MM.1S (cell line): ENCODE results near the gene RBM43.

Experiments
- EZH2 ChIP-seq: fragments of 300-600 bp; sonication (generic); optimal IDR thresholded peaks from 2 replicates; pipeline ENCODE3; 2017; ENCODE audit warnings: low read depth, mild to moderate bottlenecking, antibody characterized with exemption, low read length, mixed read lengths
- EZH2phosphoT487 ChIP-seq: fragments of 300-600 bp; sonication (generic); IDR thresholded peaks from 2 replicates; pipeline ENCODE4 v1.6.1; 2018; ENCODE audit warnings: antibody characterized with exemption, low read length
- TF ChIP-seq, protein P1 (sequence below): fragments of 300-600 bp; sonication (generic); IDR thresholded peaks from 2 replicates; pipeline ENCODE4 v1.5.1; 2016; ENCODE audit warnings: antibody characterized with exemption, low read length, mixed read lengths

DNA sequence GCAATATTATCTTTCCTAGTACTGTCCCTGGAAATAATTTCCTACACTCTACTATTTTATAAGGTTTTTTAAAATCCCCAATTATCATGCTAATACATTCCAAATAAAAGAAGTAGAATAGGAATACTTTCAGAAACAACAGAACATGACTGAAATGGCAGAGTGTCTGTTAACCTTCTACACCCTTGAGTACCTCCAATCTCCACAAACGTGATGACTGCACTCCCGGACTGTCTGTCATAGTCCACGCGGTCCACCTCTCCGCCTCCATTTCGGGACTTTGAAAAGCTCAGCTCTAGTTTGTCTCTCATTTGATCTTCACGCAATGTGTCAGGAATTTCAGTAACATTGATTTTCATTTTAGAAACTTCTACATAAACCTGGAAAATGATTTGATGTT, 13.6 kb upstream of the RBM43 start:
- TF ChIP-seq, protein P1, sequence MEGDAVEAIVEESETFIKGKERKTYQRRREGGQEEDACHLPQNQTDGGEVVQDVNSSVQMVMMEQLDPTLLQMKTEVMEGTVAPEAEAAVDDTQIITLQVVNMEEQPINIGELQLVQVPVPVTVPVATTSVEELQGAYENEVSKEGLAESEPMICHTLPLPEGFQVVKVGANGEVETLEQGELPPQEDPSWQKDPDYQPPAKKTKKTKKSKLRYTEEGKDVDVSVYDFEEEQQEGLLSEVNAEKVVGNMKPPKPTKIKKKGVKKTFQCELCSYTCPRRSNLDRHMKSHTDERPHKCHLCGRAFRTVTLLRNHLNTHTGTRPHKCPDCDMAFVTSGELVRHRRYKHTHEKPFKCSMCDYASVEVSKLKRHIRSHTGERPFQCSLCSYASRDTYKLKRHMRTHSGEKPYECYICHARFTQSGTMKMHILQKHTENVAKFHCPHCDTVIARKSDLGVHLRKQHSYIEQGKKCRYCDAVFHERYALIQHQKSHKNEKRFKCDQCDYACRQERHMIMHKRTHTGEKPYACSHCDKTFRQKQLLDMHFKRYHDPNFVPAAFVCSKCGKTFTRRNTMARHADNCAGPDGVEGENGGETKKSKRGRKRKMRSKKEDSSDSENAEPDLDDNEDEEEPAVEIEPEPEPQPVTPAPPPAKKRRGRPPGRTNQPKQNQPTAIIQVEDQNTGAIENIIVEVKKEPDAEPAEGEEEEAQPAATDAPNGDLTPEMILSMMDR, result no peak
- no peak for TF ChIP-seq EZH2
- TF ChIP-seq EZH2phosphoT487, result no peak
